Uterus (tissue), 4 donors: ENCODE results near the gene SUPT3H. TPM values are rescaled to one million over a fixed set of nuclear protein-coding genes. Genes with fewer than 3 reads are reported as not detected.

Experiments used
- DNase-seq, 2 donors: peaks; one replicate each; pipeline ENCODE4 v3.0.0-alpha.2; 2019 to 2020
- H3K27ac ChIP-seq, 2 donors: fragments of 200-600 bp; sonication (generic); 1 replicate in 1 of 2; 2 replicates in 1 of 2; pipeline ENCODE4 v1.5.1; 2016 to 2018
- H3K27me3 ChIP-seq, 2 donors: fragments of 200-600 bp; sonication (generic); one replicate each; pipeline ENCODE4 v1.5.1; 2018 to 2019; ENCODE audit warnings: control low read depth in 1 of 2
- H3K36me3 ChIP-seq, 2 donors: fragments of 200-600 bp; sonication (generic); one replicate each; pipeline ENCODE4 v1.5.1; 2019; ENCODE audit warnings: control low read depth in 1 of 2
- H3K4me1 ChIP-seq, 2 donors: fragments of 200-600 bp; sonication (generic); one replicate each; pipeline ENCODE4 v1.5.1; 2018 to 2019; ENCODE audit warnings: control low read depth in 1 of 2
- H3K4me3 ChIP-seq, 2 donors: fragments of 200-600 bp; sonication (generic); 1 replicate in 1 of 2; 2 replicates in 1 of 2; pipeline ENCODE4 v1.5.1; 2018 to 2019; ENCODE audit warnings: mild to moderate bottlenecking in 1 of 2
- H3K9me3 ChIP-seq, 2 donors: fragments of 200-600 bp; sonication (generic); one replicate each; pipeline ENCODE4 v1.5.1; 2019; ENCODE audit warnings: control low read depth in 1 of 2
- CTCF ChIP-seq, 4 experiments: fragments of 200-600 bp in 2 of 4; fragments of 450-650 bp in 2 of 4; sonication (generic) in 2 of 4; IDR thresholded peaks; one replicate each; pipeline ENCODE4 v1.5.1; 2016 to 2019; ENCODE audit warnings: antibody characterized with exemption in 4 of 4, mild to moderate bottlenecking in 2 of 4, moderate library complexity in 1 of 4
- POLR2A ChIP-seq, 2 donors: fragments of 450-650 bp; IDR thresholded peaks; one replicate each; pipeline ENCODE4 v1.6.1; 2016; ENCODE audit warnings: antibody characterized with exemption in 2 of 2, mild to moderate bottlenecking in 1 of 2, moderate library complexity in 1 of 2
- intact Hi-C: fragments of 100-400 bp; cut with DNase I; formaldehyde crosslinking; loops from one replicate; pipeline ENCODE4 v1.15.1; 2023; ENCODE audit warnings: low total_unique reads
- total RNA-seq, 4 donors: library from RNA; depleted of rRNA in 3 of 4; stranded (reverse); fragments of >200 nt in 3 of 4; gene quantifications; one replicate each; pipeline versions ENCODE4 v1.1.0 to v1.2.4, GENCODE V29; 2014 to 2023
- donor health status: DM: yes; HTN: yes; CAD: no.

The SUPT3H gene
- total RNA-seq, 4 donors from 2014 or later = 1.3 to 14.9 (median 7.6) TPM

GRCh38 chr6:44833248-44833647 lies 544.5 kb downstream of the SUPT3H start:
- H3K27me3 ChIP-seq = no peaks in the 10 kb centered on the region
- H3K36me3 ChIP-seq = no peaks in the 10 kb centered on the region
- no peak for TF ChIP-seq POLR2A (IDR thresholded peaks at IDR 0.05)
- TF ChIP-seq CTCF (IDR thresholded peaks at IDR 0.05) = no peak
- no peak overlapping the region for H3K4me3 ChIP-seq
- no peak for DNase-seq
- no peaks in the 10 kb centered on the region for H3K9me3 ChIP-seq
- no peaks in the 10 kb centered on the region for H3K4me1 ChIP-seq
- no peak overlapping the region for H3K27ac ChIP-seq
- intact Hi-C loops = no loop called here

GRCh38 chr6:44831002-44831610 lies 546.6 kb downstream of the SUPT3H start:
- no peak overlapping the region for H3K27ac ChIP-seq
- no peaks in the 10 kb centered on the region for H3K27me3 ChIP-seq
- intact Hi-C loops = no loop called here
- H3K36me3 ChIP-seq = no peaks in the 10 kb centered on the region
- H3K9me3 ChIP-seq = no peaks in the 10 kb centered on the region
- DNase-seq = no peak
- H3K4me1 ChIP-seq = no peaks in the 10 kb centered on the region
- H3K4me3 ChIP-seq = no peak overlapping the region
- no peak for TF ChIP-seq CTCF (IDR thresholded peaks at IDR 0.05)
- no peak for TF ChIP-seq POLR2A (IDR thresholded peaks at IDR 0.05)

- no peak overlapping the region for H3K4me3 ChIP-seq
- no peaks in the 10 kb centered on the region for H3K27me3 ChIP-seq
- H3K4me1 ChIP-seq = no peaks in the 10 kb centered on the region
- no peak overlapping the region for H3K27ac ChIP-seq
- intact Hi-C loops = no loop called here
- no peak for DNase-seq
- no peaks in the 10 kb centered on the region for H3K36me3 ChIP-seq
- TF ChIP-seq POLR2A (IDR thresholded peaks at IDR 0.05) (no peak), CTCF (IDR thresholded peaks at IDR 0.05) (no peak)
- no peaks in the 10 kb centered on the region for H3K9me3 ChIP-seq
Observed at GRCh38 chr6:44829836-44830235, 547.9 kb downstream of the SUPT3H start.

GRCh38 chr6:44828780-44829179 lies 549.0 kb downstream of the SUPT3H start:
- DNase-seq = no peak
- Histone ChIP-seq H3K36me3 (no peaks in the 10 kb centered on the region), H3K4me1 (no peaks in the 10 kb centered on the region), H3K4me3 (no peak overlapping the region), H3K9me3 (no peaks in the 10 kb centered on the region), H3K27me3 (no peaks in the 10 kb centered on the region), H3K27ac (no peak overlapping the region)
- TF ChIP-seq CTCF (IDR thresholded peaks at IDR 0.05) (no peak), POLR2A (IDR thresholded peaks at IDR 0.05) (no peak)
- intact Hi-C loops = no loop called here

- intact Hi-C loops = no loop called here
- no peaks in the 10 kb centered on the region for H3K36me3 ChIP-seq
Observed at GRCh38 chr6:44826025-44826676, 551.6 kb downstream of the SUPT3H start.

More at GRCh38 chr6:44826025-44826676, 551.6 kb downstream of the SUPT3H start:
- Histone ChIP-seq H3K9me3 (no peaks in the 10 kb centered on the region), H3K27ac (no peak overlapping the region), H3K4me3 (no peak overlapping the region), H3K27me3 (no peaks in the 10 kb centered on the region), H3K4me1 (no peaks in the 10 kb centered on the region)
- DNase-seq = no peak
- TF ChIP-seq CTCF (IDR thresholded peaks at IDR 0.05) = no peak
